ENCODE results near the gene MYO1F.

DNA sequence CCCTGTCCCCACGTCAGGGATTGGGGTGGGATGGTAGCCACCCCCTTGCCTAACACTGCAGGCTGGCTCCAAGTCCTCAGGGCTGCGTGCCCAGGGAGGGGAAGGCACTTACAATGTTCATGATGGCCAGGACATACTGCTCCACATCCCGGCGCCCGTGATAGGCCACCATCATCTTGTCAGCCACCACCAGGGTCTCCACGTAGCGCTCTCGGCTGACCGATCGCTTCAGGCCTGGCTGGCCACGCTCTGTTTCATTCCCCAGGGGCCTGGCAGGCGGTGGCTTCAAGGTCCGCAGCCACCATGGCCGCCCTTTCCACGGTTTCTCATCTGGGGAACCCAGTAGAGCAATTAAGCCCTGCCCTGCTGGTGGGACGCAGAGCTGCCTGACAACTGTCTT is 23.6 kb upstream of the MYO1F start:
- TF ChIP-seq POLR2A (IDR thresholded peaks at IDR 0.05), result no peak
- TF ChIP-seq, protein P1, sequence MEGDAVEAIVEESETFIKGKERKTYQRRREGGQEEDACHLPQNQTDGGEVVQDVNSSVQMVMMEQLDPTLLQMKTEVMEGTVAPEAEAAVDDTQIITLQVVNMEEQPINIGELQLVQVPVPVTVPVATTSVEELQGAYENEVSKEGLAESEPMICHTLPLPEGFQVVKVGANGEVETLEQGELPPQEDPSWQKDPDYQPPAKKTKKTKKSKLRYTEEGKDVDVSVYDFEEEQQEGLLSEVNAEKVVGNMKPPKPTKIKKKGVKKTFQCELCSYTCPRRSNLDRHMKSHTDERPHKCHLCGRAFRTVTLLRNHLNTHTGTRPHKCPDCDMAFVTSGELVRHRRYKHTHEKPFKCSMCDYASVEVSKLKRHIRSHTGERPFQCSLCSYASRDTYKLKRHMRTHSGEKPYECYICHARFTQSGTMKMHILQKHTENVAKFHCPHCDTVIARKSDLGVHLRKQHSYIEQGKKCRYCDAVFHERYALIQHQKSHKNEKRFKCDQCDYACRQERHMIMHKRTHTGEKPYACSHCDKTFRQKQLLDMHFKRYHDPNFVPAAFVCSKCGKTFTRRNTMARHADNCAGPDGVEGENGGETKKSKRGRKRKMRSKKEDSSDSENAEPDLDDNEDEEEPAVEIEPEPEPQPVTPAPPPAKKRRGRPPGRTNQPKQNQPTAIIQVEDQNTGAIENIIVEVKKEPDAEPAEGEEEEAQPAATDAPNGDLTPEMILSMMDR (IDR thresholded peaks at IDR 0.05), result no peak
